GM12878 (cell line): Measurements from ENCODE around the gene ROR2. TPM values are rescaled to one million over a fixed set of nuclear protein-coding genes. Genes with fewer than 3 reads are reported as not detected.

Experiments used
- ATAC-seq: fragments of 200-7000 bp; cut with Tn5 transposase; 3 replicates; pipeline ENCODE4 v1.9.1; 2020; ENCODE audit warnings: mild to moderate bottlenecking, moderate library complexity
- BruUV-seq: library from RNA; stranded (reverse); fragments of 400-500 nt; replicated peaks from 2 replicates; lab custom pipeline; 2021; lab: Mats Ljungman, UMichigan
- CTCF ChIA-PET: fragments of 300-600 bp; sonication (Branson Sonifier 250); formaldehyde crosslinking; extraction: SDS; loops from one replicate; lab custom pipeline; 2021; ENCODE audit warnings: inconsistent platforms; lab: Yijun Ruan, JAX
- POLR2A ChIA-PET: fragments of 350-600 bp; formaldehyde crosslinking; extraction: SDS; loops from one replicate; lab custom pipeline; 2021; ENCODE audit warnings: inconsistent platforms; lab: Charles Lee
- RAD21 ChIA-PET: fragments of 300-600 bp; sonication (Branson Sonifier 250); formaldehyde crosslinking; loops from one replicate; lab custom pipeline; 2023; ENCODE audit warnings: antibody characterized with exemption; ENCODE audit not compliant: unreplicated experiment; lab: Charles Lee
- SMC1A ChIA-PET: fragments of 300-600 bp; sonication (Branson Sonifier 250); formaldehyde crosslinking; loops from one replicate; lab custom pipeline; 2023; ENCODE audit not compliant: unreplicated experiment, uncharacterized antibody; lab: Charles Lee
- DNase-seq: peaks from one replicate; pipeline ENCODE4 v3.0.0-alpha.2; 2011; ENCODE audit warnings: low read depth, low spot score
- FAIRE-seq: peaks from 3 replicates; lab custom pipeline; 2011; peaks lifted over from hg19 to GRCh38; lab: Jason Lieb, UNC
- H2AFZ ChIP-seq: 2 replicates; pipeline ENCODE4 v1.6.0; 2011; ENCODE audit warnings: low read depth, low read length, control low read depth; ENCODE audit not compliant: control insufficient read depth
- H3K27ac ChIP-seq: 2 replicates; pipeline ENCODE4 v1.5.1; 2011; ENCODE audit warnings: control low read depth; ENCODE audit not compliant: control insufficient read depth, insufficient read depth
- H3K27me3 ChIP-seq, 2 experiments: replicated peaks in 1 of 2; 2 replicates each; pipeline versions ENCODE4 v1.6.0 to v1.6.1; 2011; ENCODE audit warnings: low read length in 1 of 2; ENCODE audit not compliant: control insufficient read depth in 2 of 2, insufficient read depth in 2 of 2
- H3K36me3 ChIP-seq, 2 experiments: 2 replicates each; pipeline ENCODE4 v1.5.1; 2011; ENCODE audit warnings: low read length in 1 of 2; ENCODE audit not compliant: control insufficient read depth in 2 of 2, insufficient read depth in 2 of 2
- H3K4me1 ChIP-seq: 2 replicates; pipeline ENCODE4 v1.6.1; 2011; ENCODE audit warnings: mild to moderate bottlenecking, low read length, moderate library complexity, mixed read lengths; ENCODE audit not compliant: control insufficient read depth, insufficient read depth
- H3K4me2 ChIP-seq: 2 replicates; pipeline ENCODE4 v1.6.0; 2011; ENCODE audit warnings: control low read depth; ENCODE audit not compliant: control insufficient read depth, insufficient read depth
- H3K4me3 ChIP-seq: fragments of 200-600 bp; sonication (generic); 2 replicates; pipeline ENCODE4 v1.5.1; 2016
- H3K79me2 ChIP-seq: 2 replicates; pipeline ENCODE4 v1.6.0; 2011; ENCODE audit warnings: low read length; ENCODE audit not compliant: control insufficient read depth, insufficient read depth
- H3K9ac ChIP-seq: 2 replicates; pipeline ENCODE4 v1.8.0; 2011; ENCODE audit warnings: low read length, control low read depth, mixed read lengths; ENCODE audit not compliant: control insufficient read depth, insufficient read depth
- H3K9me3 ChIP-seq: replicated peaks from 3 replicates; pipeline ENCODE4 v1.5.1; 2011; ENCODE audit warnings: mild to moderate bottlenecking, low read length; ENCODE audit not compliant: control insufficient read depth, insufficient read depth
- H4K20me1 ChIP-seq: 2 replicates; pipeline ENCODE4 v1.6.0; 2011; ENCODE audit not compliant: control insufficient read depth, insufficient read depth
- CBX3 ChIP-seq: fragments of 200-600 bp; sonication (generic); IDR thresholded peaks from 2 replicates; pipeline ENCODE4 v1.6.1; 2016; ENCODE audit warnings: low read depth, borderline replicate concordance
- CHD4 ChIP-seq: fragments of 200-600 bp; sonication (generic); IDR thresholded peaks from 2 replicates; pipeline ENCODE4 v1.6.1; 2016; ENCODE audit warnings: mild to moderate bottlenecking
- HDGF ChIP-seq: fragments of 450-650 bp; IDR thresholded peaks from 2 replicates; pipeline ENCODE4 v1.6.1; 2016; ENCODE audit warnings: antibody characterized with exemption
- IKZF2 ChIP-seq, 2 experiments: fragments of 450-650 bp; IDR thresholded peaks; 2 replicates each; pipeline ENCODE4 v1.6.1; 2017; ENCODE audit warnings: mild to moderate bottlenecking in 2 of 2, moderate library complexity in 2 of 2
- MTA2 ChIP-seq: fragments of 450-650 bp; IDR thresholded peaks from 2 replicates; pipeline ENCODE4 v1.6.1; 2016; ENCODE audit warnings: low read depth, mild to moderate bottlenecking, moderate library complexity
- TCF3 ChIP-seq: IDR thresholded peaks from 2 replicates; pipeline ENCODE4 v1.6.1; 2012; ENCODE audit warnings: low read depth, mild to moderate bottlenecking, low read length, borderline replicate concordance; ENCODE audit not compliant: insufficient read depth
- YBX1 ChIP-seq: fragments of 450-650 bp; IDR thresholded peaks from 2 replicates; pipeline ENCODE4 v1.6.1; 2016; ENCODE audit warnings: antibody characterized with exemption
- ZBTB4 ChIP-seq: fragments of 450-650 bp; formaldehyde crosslinking; IDR thresholded peaks from 2 replicates; pipeline ENCODE4 v1.4.0; 2022; ENCODE audit warnings: mild to moderate bottlenecking, moderate library complexity
- WGBS: methylation state at CpG from one replicate; pipeline ENCODE4 v1.1.6; 2016; ENCODE audit warnings: low lambda C conversion rate; ENCODE audit not compliant: insufficient replicate concordance, insufficient coverage; ENCODE audit errors: missing lambda C conversion rate; 5-methylcytosine and 5-hydroxymethylcytosine counted together
- in situ Hi-C: fragments of 300-500 bp; cut with MboI; formaldehyde crosslinking; loops from 9 replicates; pipeline ENCODE4 v1.14.3; 2018; ENCODE audit warnings: mixed read lengths
- intact Hi-C: fragments of 100-400 bp; cut with micrococcal nuclease; formaldehyde crosslinking; loops from one replicate; pipeline ENCODE4 v1.14.2; 2022; ENCODE audit not compliant: unreplicated experiment
- polyA plus RNA-seq, 11 experiments: library from polyadenylated mRNA; depleted of rRNA in 4 of 11; unstranded in 6 of 11; stranded (reverse) in 5 of 11; fragments of >200 nt; fragmentation: Nextera tagmentation in 4 of 11; fragmentation: Illumina TruSeq in 1 of 11; extraction: Ambion mirVana in 4 of 11; extraction: Trizol in 1 of 11; gene quantifications; 1 replicate in 1 of 11; 2 replicates in 10 of 11; pipeline versions ENCODE4 v1.2.1 to v1.2.3, GENCODE V29; 2011 to 2016; ENCODE audit warnings: inconsistent platforms in 2 of 11, missing spikeins in 2 of 11, low read depth in 1 of 11
- total RNA-seq, 4 experiments: library from RNA; depleted of rRNA in 3 of 4; stranded (reverse); fragments of >200 nt in 3 of 4; fragmentation: Illumina TruSeq in 1 of 4; extraction: Trizol in 1 of 4; gene quantifications; 2 replicates each; pipeline versions ENCODE4 v1.2.1 to v1.2.3, GENCODE V29; 2013 to 2021

The ROR2 gene
- total and polyA plus RNA-seq, 10 of the 15 experiments (the other 5 are each of a cell fraction or from before 2014, with no cell fraction given): 0.03 to 0.05 TPM; not detected in 8

- no peak overlapping the region for H3K9ac ChIP-seq
- H4K20me1 ChIP-seq: no peaks in the 10 kb centered on the region
- no peaks in the 10 kb centered on the region for H3K36me3 ChIP-seq
- FAIRE-seq (no peak), ATAC-seq (no peak), DNase-seq (no peak)
- no peaks in the 10 kb centered on the region for H3K4me1 ChIP-seq
- 1% methylated on average over 3 of the region's 3 CpGs for WGBS
- POLR2A ChIA-PET: no interaction called here
- SMC1A ChIA-PET: no interaction called here
- in situ Hi-C loops (no loop called here), intact Hi-C loops (no loop called here)
- TF ChIP-seq IKZF2 (IDR thresholded peaks at IDR 0.05) (no peak), YBX1 (no peak), ZBTB4 (CRISPR knock-in tag) (no peak), MTA2 (no peak), HDGF (no peak), CHD4 (no peak), CBX3 (no peak), TCF3 (no peak)
- BruUV-seq: no TSS peak
- H3K9me3 ChIP-seq: peaks cover 3% of the 10 kb centered on the region; the same call in 1 of the 3 replicates
- CTCF ChIA-PET: interaction anchor here (0.7 kb wide), 1 partner anchor 34 kb away, joined by 3 read pairs; no protein-coding TSS in a partner anchor
- no peak overlapping the region for H3K27ac ChIP-seq
- H3K27me3 ChIP-seq: no peaks in the 10 kb centered on the region; a peak in 1 of 4 replicates
- no peak overlapping the region for H3K4me3 ChIP-seq
- H3K4me2 ChIP-seq: no peak overlapping the region
- no peaks in the 10 kb centered on the region for H3K79me2 ChIP-seq
- RAD21 ChIA-PET: no interaction called here
- H2AFZ ChIP-seq: no peak overlapping the region
Observed at GRCh38 chr9:91967259-91967658, 17.2 kb upstream of the ROR2 start.
